Endometrium (tissue), 2 donors: ENCODE measurements around the gene BCL11B.

Experiments
- FAIRE-seq: peaks from 2 replicates; lab custom pipeline; 2012; peaks lifted over from hg19 to GRCh38; lab: Jason Lieb, UNC
- donor health status: control.
- donor health status: control.

The BCL11B gene

GRCh38 chr14:99158150-99158549 is 113.8 kb downstream of the BCL11B start:
- FAIRE-seq, result no peak

- FAIRE-seq, result no peak
These were observed 114.3 kb downstream of the BCL11B start for GRCh38 chr14:99157676-99158075.

DNA sequence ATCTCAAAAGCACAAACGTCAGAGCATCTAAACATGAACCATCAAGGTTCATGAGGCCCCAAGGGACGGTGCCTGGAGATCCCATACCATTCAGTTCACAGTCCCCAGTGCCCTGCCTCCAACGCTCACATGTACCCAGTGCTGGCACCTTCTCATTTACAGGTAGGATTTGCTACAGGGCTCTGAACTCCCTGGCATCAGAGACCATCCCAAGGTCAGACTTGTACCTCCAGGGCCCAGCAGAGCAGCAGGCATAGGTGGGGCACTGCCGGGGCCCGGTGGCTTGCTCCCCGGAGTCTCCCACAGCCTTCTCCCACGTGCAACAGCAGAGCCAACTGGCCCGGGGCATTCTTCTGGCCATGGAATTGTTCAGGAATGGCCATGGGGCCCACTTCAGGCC is 114.8 kb downstream of the BCL11B start:
- FAIRE-seq, result no peak

DNA sequence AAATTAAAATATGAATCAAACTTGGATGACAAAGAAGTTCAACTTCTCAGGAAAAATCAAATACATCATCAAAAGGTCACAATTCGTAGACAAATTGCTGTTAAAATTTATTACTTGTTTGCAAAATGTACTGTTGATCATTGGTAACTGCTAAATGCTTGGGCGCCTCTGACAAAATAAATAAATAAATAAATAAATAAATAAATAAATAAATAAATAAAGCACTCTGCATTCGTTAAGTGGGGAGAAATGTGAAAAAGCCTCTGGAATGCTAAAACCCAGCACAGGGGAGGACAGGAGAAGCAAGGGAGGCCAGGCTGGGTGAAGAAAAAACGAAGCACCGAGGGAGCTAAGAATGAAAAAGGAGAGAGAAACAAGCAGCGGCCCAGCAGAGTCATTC is 115.2 kb downstream of the BCL11B start:
- no peak for FAIRE-seq

DNA sequence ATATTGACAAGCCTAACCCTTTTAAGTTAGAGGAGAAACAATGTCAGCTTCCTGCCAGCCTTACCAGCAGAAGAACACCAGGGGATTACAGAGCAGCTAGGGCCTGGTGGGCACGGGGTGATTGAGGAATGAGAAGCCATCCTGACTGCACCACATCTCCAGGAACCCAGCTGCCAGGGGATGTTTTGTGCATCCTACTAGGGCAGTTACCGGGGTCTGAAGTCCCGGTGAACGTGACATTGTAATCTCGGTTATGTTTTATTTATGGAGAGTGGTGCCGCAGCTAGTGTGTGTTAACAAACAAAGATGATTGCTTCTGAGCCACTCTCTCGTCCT is 115.9 kb downstream of the BCL11B start:
- FAIRE-seq, result no peak

DNA sequence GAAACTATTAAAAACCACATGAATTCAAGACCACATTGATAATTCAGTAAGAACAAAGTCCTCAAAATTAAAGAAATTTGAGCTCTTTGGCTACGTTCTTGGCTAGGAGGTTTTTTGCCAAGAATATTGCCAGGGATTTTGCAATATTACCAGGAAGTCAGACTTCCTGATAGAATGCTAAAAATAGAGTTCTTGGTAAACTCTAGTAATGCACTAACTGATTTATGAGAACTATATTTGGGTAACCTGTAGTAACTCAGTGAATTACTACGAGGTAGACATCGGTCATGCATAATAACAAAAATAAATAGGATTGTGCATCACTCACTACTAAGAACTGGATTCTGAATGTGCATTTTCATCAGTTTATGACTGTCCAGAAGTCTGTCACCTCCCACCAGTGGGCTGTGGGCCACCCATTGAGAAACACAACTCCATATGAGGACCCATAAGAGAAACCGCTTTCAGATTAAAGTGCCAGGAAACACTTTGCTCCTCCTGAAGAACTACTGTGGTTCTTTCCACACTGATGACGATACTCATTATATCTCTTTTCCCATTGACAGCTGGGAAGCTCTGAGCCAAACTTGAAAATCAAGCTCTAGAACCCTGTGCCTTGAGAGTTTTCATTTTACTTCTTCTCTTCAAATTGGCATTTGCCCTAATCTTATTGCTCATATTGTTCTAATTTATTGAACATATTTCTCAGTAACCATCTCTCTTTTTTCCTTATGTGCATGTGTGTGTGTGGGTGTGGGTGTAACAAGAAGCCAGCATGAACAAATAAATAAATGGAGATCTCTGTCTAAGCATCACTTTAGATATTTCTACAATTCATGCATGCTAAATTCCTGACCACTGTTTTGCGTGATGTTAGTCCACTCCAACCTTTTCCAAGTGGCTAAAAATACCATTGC is 116.6 kb downstream of the BCL11B start:
- FAIRE-seq, result no peak

DNA sequence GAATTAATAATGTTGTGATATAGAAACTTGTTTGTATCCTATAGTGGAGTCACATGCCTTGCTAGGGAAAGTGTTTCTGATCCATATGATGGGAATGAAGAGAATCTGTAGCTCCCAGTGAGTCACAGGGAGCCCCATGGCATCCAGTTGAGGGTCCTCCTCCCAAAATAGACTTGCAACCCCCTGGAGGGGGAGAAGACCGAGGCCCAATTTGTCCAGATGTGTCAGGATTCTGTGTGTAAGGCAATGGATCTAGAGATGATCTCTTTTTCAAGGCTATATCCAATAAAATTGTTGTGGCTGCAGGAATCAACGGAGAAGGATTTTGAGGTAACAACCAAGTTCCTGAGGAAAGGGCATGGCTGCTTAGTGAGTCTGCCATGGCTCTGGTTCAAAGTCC is 121.8 kb downstream of the BCL11B start:
- FAIRE-seq, result no peak

DNA sequence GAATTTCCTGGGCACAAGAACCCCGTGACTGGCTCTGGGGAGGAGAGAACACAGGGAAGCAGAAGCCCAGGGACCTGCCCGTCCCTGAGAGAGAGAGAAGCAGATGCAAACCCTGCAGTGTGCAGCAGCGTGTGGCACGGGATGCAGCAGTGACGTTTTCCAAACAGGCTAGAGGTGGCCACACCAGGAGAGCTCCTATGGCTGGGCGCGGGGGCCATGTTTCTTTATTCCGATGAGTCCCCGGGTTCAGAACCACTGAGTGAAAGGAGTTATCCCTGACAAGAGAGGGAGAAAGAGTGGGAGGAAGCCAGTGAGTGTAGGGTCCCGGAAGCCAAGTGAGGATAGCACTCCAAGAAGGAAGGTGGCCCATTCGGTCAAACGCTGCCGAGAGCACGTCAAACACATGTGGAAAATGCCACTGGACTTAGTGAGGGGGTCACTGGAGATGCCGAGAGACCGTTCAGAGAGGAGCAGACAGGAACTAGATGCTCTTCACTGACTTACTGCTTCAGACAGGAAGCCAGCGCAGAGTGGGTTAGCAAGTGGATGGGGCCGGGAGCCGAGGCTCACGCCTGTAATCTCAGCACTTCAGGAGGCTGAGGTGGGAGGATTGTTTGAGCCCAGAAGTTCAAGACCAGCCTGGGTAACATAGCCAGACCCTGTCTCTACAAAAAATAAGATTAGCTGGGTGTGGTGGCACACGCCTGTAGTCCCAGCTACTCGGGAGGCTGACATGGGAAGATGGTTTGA is 123.0 kb downstream of the BCL11B start:
- no peak for FAIRE-seq

DNA sequence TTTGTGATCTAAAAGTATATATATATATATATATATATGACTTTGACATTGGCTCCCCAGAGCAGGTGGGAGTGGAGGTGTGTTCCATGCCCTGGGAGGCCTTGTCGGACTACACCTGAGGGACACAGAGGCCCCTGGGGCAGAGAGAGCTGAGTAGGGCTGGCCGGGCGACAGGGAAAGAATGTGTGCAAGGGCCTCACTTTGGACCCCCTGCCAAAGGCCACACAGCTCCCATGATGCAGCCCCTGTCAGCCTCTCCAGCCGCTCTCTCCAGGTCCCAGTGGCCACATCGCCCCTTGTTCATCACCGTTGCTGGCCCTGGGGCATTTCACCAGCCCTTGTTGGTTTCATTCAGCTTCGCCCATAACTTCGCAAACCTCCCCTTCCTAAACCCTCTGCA is 123.9 kb downstream of the BCL11B start:
- no peak for FAIRE-seq

DNA sequence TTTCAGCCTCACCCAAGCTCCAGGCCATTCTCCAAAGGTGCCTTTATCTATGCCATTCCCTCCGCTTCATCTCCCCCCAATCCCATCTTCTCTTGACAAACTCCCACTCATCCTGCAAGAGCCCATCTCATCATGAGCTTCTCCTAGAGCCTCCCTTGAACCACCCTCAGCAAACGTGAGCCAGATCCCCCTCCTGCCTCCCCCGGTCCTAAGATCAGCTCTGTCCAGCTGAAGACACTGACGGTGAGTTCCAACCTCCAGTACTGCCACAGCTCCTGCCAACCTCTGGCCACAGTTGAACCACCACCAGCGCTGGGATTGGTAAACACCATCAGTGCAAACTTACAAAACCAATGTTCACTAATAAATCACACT is 124.6 kb downstream of the BCL11B start:
- FAIRE-seq, result no peak

DNA sequence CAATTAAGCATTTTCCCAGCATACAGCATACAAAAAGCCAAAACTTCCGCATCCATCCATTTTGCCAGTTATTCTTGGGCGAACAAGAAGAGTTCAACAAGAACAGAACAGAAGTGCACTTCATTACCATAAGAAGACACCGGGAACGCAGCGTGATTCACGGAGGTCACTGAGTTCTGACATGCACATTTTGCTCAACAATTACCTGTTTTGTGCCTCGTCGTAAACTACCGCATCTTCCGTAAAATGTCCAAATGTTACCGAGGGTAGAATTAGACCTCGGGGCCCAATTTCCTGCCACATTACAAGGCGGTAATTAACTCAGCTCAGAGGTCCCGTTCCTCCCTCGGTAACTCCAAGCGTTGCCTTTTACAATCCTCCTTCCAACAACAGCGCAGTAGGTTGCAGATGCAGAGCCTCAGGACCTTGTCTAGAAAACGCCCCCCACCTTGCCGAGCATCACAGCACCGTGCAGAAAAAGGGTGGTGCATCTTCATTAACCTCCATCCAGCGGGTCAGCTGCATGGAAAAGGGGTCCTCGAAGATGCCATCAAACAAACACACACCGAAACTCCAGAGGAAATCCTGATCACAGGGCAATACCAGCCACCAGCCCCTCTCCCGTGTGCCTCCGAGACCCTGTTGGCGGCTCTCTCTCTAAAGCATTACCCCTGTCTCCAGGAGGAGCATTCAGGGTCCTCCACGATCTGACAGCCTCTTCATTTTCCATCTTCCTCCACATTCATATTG is 125.2 kb downstream of the BCL11B start:
- no peak for FAIRE-seq

GRCh38 chr14:99145307-99145706 is 126.7 kb downstream of the BCL11B start:
- FAIRE-seq, result no peak

- FAIRE-seq, result no peak
These were observed 128.2 kb downstream of the BCL11B start for GRCh38 chr14:99143793-99144192.

GRCh38 chr14:99143126-99143525 is 128.9 kb downstream of the BCL11B start:
- FAIRE-seq, result no peak

DNA sequence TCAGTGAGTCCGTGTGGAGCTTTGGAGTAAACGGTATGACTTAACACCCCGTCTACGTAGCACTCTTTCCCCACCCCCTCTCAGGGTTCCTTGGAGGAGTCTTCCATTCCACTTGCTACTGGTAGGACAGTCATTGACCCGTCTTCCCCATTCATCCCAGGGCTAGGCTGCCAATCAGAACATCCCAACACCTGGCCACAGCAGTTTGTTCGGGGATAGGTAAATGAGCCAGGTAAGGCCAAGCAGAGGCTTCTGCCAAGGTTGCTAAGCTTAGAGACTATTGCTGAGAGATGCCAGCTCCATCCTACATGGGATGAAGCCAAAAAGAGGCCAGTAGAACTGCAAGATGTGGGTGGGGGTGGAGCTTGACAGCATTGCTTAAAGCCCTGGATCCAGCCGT is 130.8 kb downstream of the BCL11B start:
- no peak for FAIRE-seq

GRCh38 chr14:99138999-99139865 is 132.8 kb downstream of the BCL11B start:
- FAIRE-seq, result no peak

- no peak for FAIRE-seq
These were observed 134.0 kb downstream of the BCL11B start for GRCh38 chr14:99137913-99138571.

- no peak for FAIRE-seq
These were observed 134.8 kb downstream of the BCL11B start for GRCh38 chr14:99137001-99137700.

DNA sequence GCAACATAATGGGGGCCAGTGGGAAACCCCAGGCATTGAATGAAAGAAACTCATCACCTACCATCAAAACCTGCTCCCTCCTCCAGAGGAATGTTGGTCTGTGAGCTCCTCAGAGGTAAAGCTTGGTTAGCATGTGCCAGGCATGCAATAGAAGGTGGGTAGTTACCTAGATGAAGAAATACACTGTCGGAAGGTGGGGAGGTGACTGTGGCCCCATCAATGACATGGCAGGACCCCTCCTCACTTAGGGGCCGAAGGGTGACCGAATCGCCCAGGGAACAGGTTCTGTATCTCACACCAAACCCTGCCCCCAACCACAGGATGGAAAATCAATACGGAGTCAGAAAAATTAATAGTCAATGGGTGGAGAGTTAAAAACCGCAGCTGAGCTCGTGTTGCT is 135.6 kb downstream of the BCL11B start:
- no peak for FAIRE-seq

GRCh38 chr14:99136047-99136400 is 136.0 kb downstream of the BCL11B start:
- FAIRE-seq, result no peak

- no peak for FAIRE-seq
These were observed 137.4 kb downstream of the BCL11B start for GRCh38 chr14:99134516-99135046.
